Measurements from ENCODE around the gene PROKR2. TPM values are rescaled to one million over a fixed set of nuclear protein-coding genes. Genes with fewer than 3 reads are reported as not detected.
A peak's percentile ranks its signal among the peaks of the same experiment; 100 is the strongest.

Gene PROKR2
- total RNA-seq = not detected in 2 replicates
- long read RNA-seq = 0 reads

DNA sequence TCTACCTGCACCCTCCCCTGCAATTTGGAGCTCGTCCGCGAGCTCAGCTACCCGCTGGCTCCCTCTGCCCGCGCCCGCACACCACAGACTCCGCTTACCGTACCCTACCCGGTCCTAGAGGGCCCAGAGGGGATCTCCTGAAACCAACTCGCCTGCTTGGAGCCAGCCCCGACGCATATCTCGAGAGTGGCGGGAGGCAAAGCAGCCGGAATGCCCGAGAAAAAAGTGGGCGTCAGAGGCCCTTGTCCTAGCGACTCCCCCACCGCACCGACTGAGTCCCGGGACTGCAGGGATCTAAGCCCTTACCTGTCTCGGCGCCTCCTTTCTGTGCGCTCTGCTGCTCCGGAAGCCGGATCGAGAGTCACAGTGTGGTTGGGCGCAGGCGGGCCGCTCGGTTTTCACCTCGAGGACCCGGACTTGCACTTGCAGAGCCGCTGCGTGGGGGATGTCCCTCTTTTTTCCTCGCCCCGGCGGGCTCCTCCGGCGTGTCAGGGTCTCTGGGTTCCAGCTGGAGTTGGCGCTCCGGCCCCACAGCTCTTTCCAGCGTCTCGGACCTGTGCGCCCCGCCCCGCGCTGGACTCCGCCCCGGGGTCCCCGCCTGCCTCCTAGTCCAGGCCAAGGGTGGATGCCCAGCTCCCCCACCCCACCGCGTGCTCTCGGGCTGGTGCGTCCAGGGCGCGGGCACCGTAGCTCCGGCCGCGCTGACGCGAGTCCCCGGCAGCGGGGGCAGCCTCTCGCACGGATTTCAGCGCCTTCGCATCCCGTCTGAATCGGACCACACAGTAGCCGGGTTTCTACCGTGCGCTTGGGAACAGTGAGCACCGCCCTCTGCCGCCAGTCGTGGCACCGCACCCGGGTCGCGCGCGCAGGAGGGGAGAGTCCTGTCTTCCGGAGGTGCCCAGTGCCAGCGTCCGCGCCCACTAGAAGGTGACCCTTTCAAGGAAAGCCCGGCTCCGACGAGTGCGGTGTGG is at the start of gene PROKR2:
Gene PROKR2 (minus strand): TSS at position 767 of the 971 bp plus-strand sequence. CDS start 2,585 bp downstream, outside the sequence.
- no peaks in the 10 kb centered on the region for H3K9me3 Mint-ChIP-seq
- TF ChIP-seq CTCF (conservative IDR thresholded peaks at IDR 0.05) = peak; percentile 53
- DNase-seq (ENCODE audit: low read depth, low spot score) = peak; percentile 38
- H3K4me3 Mint-ChIP-seq = no peak within 1 kb of the TSS
- no peaks in the 10 kb centered on the region for H3K36me3 Mint-ChIP-seq (ENCODE audit: low read depth)
- H3K27me3 Mint-ChIP-seq (ENCODE audit: low read depth) = peaks cover 88% of the 10 kb centered on the region
- H3K27ac Mint-ChIP-seq (ENCODE audit: unreplicated experiment) = no peak within 1 kb of the TSS
- H3K4me1 Mint-ChIP-seq = no peaks in the 10 kb centered on the region

DNA sequence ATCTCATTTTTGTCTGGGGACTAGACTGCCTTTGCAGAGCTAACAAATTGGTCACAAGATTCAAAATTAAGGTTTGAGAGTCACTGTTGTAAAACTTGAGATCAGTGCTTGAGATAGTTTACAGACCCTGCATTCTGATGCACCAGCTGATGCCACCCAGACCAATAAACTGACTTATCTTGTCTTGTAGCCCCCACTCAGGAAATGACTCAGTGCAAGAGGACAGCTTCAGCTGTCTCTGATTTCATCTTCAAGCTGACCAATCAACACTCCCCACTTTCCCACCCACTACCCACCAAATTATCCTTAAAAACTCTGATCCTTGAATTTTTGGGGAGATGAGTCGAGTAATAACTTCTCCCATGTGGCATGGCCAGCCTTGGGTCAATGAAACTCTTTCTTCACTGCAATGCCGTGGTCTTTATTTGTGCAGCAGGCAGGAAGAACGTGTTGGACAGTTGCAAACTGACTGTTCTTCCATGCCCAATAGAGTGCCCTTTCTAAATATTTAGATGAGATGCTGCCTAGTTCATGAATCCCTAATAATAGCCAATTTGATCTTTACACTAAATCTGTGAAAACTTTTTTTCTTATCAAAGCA is 48.3 kb upstream of the PROKR2 start:
- H3K4me3 Mint-ChIP-seq = no peak overlapping the region
- H3K4me1 Mint-ChIP-seq = no peaks in the 10 kb centered on the region
- H3K36me3 Mint-ChIP-seq (ENCODE audit: low read depth) = no peaks in the 10 kb centered on the region
- no peak overlapping the region for H3K27ac Mint-ChIP-seq (ENCODE audit: unreplicated experiment)
- H3K9me3 Mint-ChIP-seq = peaks cover 2% of the 10 kb centered on the region
- H3K27me3 Mint-ChIP-seq (ENCODE audit: low read depth) = peaks cover 25% of the 10 kb centered on the region
- TF ChIP-seq CTCF (conservative IDR thresholded peaks at IDR 0.05) = no peak
- DNase-seq (ENCODE audit: low read depth, low spot score) = no peak

GRCh38 chr20:5364136-5364821 is 47.5 kb upstream of the PROKR2 start:
- H3K36me3 Mint-ChIP-seq (ENCODE audit: low read depth) = no peaks in the 10 kb centered on the region
- H3K9me3 Mint-ChIP-seq = peaks cover 2% of the 10 kb centered on the region
- H3K4me3 Mint-ChIP-seq = no peak overlapping the region
- H3K4me1 Mint-ChIP-seq = no peaks in the 10 kb centered on the region
- H3K27me3 Mint-ChIP-seq (ENCODE audit: low read depth) = peaks cover 17% of the 10 kb centered on the region
- no peak for TF ChIP-seq CTCF (conservative IDR thresholded peaks at IDR 0.05)
- DNase-seq (ENCODE audit: low read depth, low spot score) = no peak
- no peak overlapping the region for H3K27ac Mint-ChIP-seq (ENCODE audit: unreplicated experiment)

DNA sequence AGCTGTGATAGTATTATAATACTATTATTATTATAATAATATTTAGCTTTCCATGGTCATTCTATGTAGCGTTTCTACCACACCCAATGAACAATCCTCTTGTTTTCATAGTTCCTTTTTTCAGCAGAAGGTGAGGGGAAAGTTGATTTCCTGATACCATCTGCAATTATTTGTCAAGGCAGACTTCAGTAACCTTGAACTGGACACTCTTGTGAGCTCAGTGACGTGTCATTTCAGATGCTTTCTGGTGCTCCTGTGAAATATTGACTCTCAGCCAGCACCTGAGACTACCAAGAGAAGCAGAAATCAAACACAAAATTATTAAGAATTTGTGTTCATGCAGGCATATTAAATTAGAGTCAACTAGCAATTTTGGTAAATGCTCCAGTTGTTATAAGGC is 46.0 kb upstream of the PROKR2 start:
- H3K27ac Mint-ChIP-seq (ENCODE audit: unreplicated experiment) = no peak overlapping the region
- no peak overlapping the region for H3K4me3 Mint-ChIP-seq
- H3K9me3 Mint-ChIP-seq = peaks cover 2% of the 10 kb centered on the region
- H3K4me1 Mint-ChIP-seq = no peaks in the 10 kb centered on the region
- DNase-seq (ENCODE audit: low read depth, low spot score) = no peak
- TF ChIP-seq CTCF (conservative IDR thresholded peaks at IDR 0.05) = no peak
- peaks cover 21% of the 10 kb centered on the region for H3K27me3 Mint-ChIP-seq (ENCODE audit: low read depth)
- no peaks in the 10 kb centered on the region for H3K36me3 Mint-ChIP-seq (ENCODE audit: low read depth)

DNA sequence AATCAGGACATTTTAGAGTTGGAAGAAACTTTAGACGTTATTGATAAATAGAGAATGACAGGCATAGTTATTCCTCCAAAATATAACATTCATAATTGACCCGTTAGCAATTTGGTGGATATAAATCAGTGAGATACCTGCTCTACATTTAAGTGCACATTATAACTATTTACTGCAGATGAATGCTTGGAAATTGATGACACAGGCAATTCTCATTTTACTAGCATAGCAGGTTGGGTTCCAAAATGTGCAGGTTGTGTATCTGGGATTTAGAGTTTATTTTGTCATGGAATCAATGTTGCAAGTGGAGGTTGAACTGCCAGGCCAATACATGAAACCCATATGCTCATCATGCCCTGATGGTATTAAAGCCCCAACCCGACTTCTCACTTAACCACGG is 44.4 kb upstream of the PROKR2 start:
- no peaks in the 10 kb centered on the region for H3K9me3 Mint-ChIP-seq
- H3K27me3 Mint-ChIP-seq (ENCODE audit: low read depth) = peaks cover 27% of the 10 kb centered on the region
- no peak overlapping the region for H3K4me3 Mint-ChIP-seq
- TF ChIP-seq CTCF (conservative IDR thresholded peaks at IDR 0.05) = no peak
- no peak overlapping the region for H3K27ac Mint-ChIP-seq (ENCODE audit: unreplicated experiment)
- no peak for DNase-seq (ENCODE audit: low read depth, low spot score)
- no peaks in the 10 kb centered on the region for H3K36me3 Mint-ChIP-seq (ENCODE audit: low read depth)
- H3K4me1 Mint-ChIP-seq = no peaks in the 10 kb centered on the region

Data from neural crest cell (in vitro differentiated cells).